SK-N-SH (cell line): ENCODE data around the gene NEU3.

Experiments used
- ELF1 ChIP-seq: IDR thresholded peaks from 2 replicates; pipeline ENCODE4 v1.4.0; 2012
- EZH2phosphoT487 ChIP-seq: fragments of 200-600 bp; sonication (generic); IDR thresholded peaks from 2 replicates; pipeline ENCODE4 v1.6.1; 2017; ENCODE audit warnings: low read depth, mixed run types, mild to moderate bottlenecking, antibody characterized with exemption, moderate library complexity, borderline replicate concordance
- JUND ChIP-seq: IDR thresholded peaks from 2 replicates; pipeline ENCODE4 v1.4.0; 2012
- POLR2AphosphoS5 ChIP-seq: IDR thresholded peaks from 2 replicates; pipeline ENCODE4 v1.6.1; 2012; ENCODE audit warnings: low read depth, low read length
- RCOR1 ChIP-seq: fragments of 150-350 bp; IDR thresholded peaks from 2 replicates; pipeline ENCODE4 v1.6.1; 2017; ENCODE audit warnings: antibody characterized with exemption, low read length
- USF1 ChIP-seq: IDR thresholded peaks from 2 replicates; pipeline ENCODE4 v1.4.0; 2012; ENCODE audit warnings: low read depth, borderline replicate concordance
- YY1 ChIP-seq: IDR thresholded peaks from 2 replicates; pipeline ENCODE4 v1.4.0; 2012; ENCODE audit warnings: low read depth, mild to moderate bottlenecking
- TF ChIP-seq, protein P1 (sequence below): fragments of 200-600 bp; sonication (generic); IDR thresholded peaks from 2 replicates; pipeline ENCODE4 v1.6.1; 2017; ENCODE audit warnings: antibody characterized with exemption, mild to moderate bottlenecking, moderate library complexity

DNA sequence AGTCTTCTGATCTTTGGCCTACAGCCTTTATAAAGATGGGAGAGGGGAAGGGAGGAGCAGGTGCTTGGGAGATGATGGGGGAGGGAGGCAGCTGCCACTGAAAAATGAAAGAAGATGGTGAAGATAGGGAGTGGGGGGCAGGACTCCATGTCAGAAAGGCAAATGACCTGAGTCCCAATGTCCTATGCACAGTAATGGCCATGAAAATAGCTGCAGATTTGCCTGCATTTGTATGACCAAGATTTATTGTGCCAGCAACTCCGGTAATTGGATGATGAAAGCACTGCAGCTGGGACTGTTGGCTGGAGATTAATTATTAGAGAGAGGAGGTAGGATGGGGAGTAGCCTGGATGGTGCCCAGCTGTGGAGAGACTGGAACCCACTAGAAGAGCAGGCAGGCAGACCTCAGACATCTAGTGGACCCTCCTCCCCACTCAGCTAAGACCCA, 36.1 kb downstream of the NEU3 start:
- TF ChIP-seq RCOR1: peak; percentile 71; the same call in 1 of the 2 replicates
- no peak for TF ChIP-seq USF1
- TF ChIP-seq, protein P1, sequence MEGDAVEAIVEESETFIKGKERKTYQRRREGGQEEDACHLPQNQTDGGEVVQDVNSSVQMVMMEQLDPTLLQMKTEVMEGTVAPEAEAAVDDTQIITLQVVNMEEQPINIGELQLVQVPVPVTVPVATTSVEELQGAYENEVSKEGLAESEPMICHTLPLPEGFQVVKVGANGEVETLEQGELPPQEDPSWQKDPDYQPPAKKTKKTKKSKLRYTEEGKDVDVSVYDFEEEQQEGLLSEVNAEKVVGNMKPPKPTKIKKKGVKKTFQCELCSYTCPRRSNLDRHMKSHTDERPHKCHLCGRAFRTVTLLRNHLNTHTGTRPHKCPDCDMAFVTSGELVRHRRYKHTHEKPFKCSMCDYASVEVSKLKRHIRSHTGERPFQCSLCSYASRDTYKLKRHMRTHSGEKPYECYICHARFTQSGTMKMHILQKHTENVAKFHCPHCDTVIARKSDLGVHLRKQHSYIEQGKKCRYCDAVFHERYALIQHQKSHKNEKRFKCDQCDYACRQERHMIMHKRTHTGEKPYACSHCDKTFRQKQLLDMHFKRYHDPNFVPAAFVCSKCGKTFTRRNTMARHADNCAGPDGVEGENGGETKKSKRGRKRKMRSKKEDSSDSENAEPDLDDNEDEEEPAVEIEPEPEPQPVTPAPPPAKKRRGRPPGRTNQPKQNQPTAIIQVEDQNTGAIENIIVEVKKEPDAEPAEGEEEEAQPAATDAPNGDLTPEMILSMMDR: no peak
- no peak for TF ChIP-seq JUND
- TF ChIP-seq ELF1: no peak
- TF ChIP-seq YY1: no peak
- no peak for TF ChIP-seq POLR2AphosphoS5
- TF ChIP-seq EZH2phosphoT487: no peak
